Activated CD8-positive, alpha-beta memory T cell treated with anti-CD3 and anti-CD28 coated beads for 36 hours (primary cell): Measurements from ENCODE around the gene SLC41A3. TPM values are rescaled to one million over a fixed set of nuclear protein-coding genes. Genes with fewer than 3 reads are reported as not detected.

Experiments used
- CTCF ChIA-PET: fragments of 350-600 bp; sonication (Branson Sonifier 250); formaldehyde crosslinking; loops from one replicate; lab custom pipeline; 2021; ENCODE audit warnings: antibody characterized with exemption; lab: Charles Lee
- POLR2A ChIA-PET: fragments of 350-600 bp; sonication (Branson Sonifier 250); formaldehyde crosslinking; loops from one replicate; lab custom pipeline; 2021; ENCODE audit warnings: antibody characterized with exemption; lab: Charles Lee
- total RNA-seq, 2 experiments: library from RNA; stranded (reverse); gene quantifications; one replicate each; pipeline ENCODE4 v1.2.3, GENCODE V29; 2021

Gene SLC41A3
- total RNA-seq, 2 experiments from 2014 or later, result 27.8 to 29.1 TPM

- POLR2A ChIA-PET, result no interaction called here
- CTCF ChIA-PET, result no interaction called here
Measured at GRCh38 chr3:126124148-126124868, 40.4 kb upstream of the SLC41A3 start.

GRCh38 chr3:126121632-126122031, 37.7 kb upstream of the SLC41A3 start:
- ChIA-PET CTCF (no interaction called here), POLR2A (no interaction called here)

GRCh38 chr3:126121074-126121473, 37.1 kb upstream of the SLC41A3 start:
- CTCF ChIA-PET, result no interaction called here

GRCh38 chr3:126119976-126120375, 36.1 kb upstream of the SLC41A3 start:
- POLR2A ChIA-PET, result no interaction called here

More at GRCh38 chr3:126121074-126121473, 37.1 kb upstream of the SLC41A3 start:
- POLR2A ChIA-PET, result no interaction called here

GRCh38 chr3:126119008-126119675, 35.2 kb upstream of the SLC41A3 start:
- ChIA-PET CTCF (no interaction called here), POLR2A (no interaction called here)

More at GRCh38 chr3:126119976-126120375, 36.1 kb upstream of the SLC41A3 start:
- CTCF ChIA-PET, result no interaction called here

- POLR2A ChIA-PET, result no interaction called here
- CTCF ChIA-PET, result no interaction called here
Measured at GRCh38 chr3:126118591-126118990, 34.7 kb upstream of the SLC41A3 start.

- CTCF ChIA-PET, result no interaction called here
Measured at GRCh38 chr3:126117786-126118185, 33.9 kb upstream of the SLC41A3 start.

GRCh38 chr3:126117212-126117611, 33.3 kb upstream of the SLC41A3 start:
- ChIA-PET CTCF (no interaction called here), POLR2A (no interaction called here)

More at GRCh38 chr3:126117786-126118185, 33.9 kb upstream of the SLC41A3 start:
- POLR2A ChIA-PET, result no interaction called here

GRCh38 chr3:126116526-126116925, 32.6 kb upstream of the SLC41A3 start:
- ChIA-PET CTCF (no interaction called here), POLR2A (no interaction called here)

GRCh38 chr3:126114443-126115386, 30.8 kb upstream of the SLC41A3 start:
- POLR2A ChIA-PET, result no interaction called here
- CTCF ChIA-PET, result no interaction called here

- ChIA-PET CTCF (no interaction called here), POLR2A (no interaction called here)
Measured at GRCh38 chr3:126113733-126114442, 30.0 kb upstream of the SLC41A3 start.

- POLR2A ChIA-PET, result no interaction called here
- CTCF ChIA-PET, result no interaction called here
Measured at GRCh38 chr3:126113238-126113555, 29.3 kb upstream of the SLC41A3 start.

- CTCF ChIA-PET, result no interaction called here
- POLR2A ChIA-PET, result no interaction called here
Measured at GRCh38 chr3:126112531-126113237, 28.8 kb upstream of the SLC41A3 start.

GRCh38 chr3:126111566-126112475, 27.9 kb upstream of the SLC41A3 start:
- ChIA-PET POLR2A (no interaction called here), CTCF (no interaction called here)

- ChIA-PET CTCF (no interaction called here), POLR2A (no interaction called here)
Measured at GRCh38 chr3:126111126-126111551, 27.2 kb upstream of the SLC41A3 start.

GRCh38 chr3:126110431-126111125, 26.7 kb upstream of the SLC41A3 start:
- ChIA-PET CTCF (no interaction called here), POLR2A (no interaction called here)

- ChIA-PET POLR2A (no interaction called here), CTCF (no interaction called here)
Measured at GRCh38 chr3:126109880-126110235, 25.9 kb upstream of the SLC41A3 start.
